NOMO-1 (cell line): Measurements from ENCODE around the gene GNA14.
"Not testable (repeated sequence)": the region's sequence is repeated elsewhere in the genome, so short reads cannot be mapped to it uniquely, and the experiment has no call there.

Experiments used
- DNase-seq, 2 experiments: peaks; one replicate each; lab custom pipeline; 2025; ENCODE audit not compliant: unreplicated experiment in 2 of 2; lab: John Stamatoyannopoulos, UW

The GNA14 gene

GRCh38 chr9:77497322-77498198 is 150.6 kb downstream of the GNA14 start:
- no peak for DNase-seq

- no peak for DNase-seq
Observed at GRCh38 chr9:77495834-77496671, 152.1 kb downstream of the GNA14 start.

GRCh38 chr9:77490279-77490678 is 157.8 kb downstream of the GNA14 start:
- DNase-seq: not testable (repeated sequence)

GRCh38 chr9:77489405-77490163 is 158.5 kb downstream of the GNA14 start:
- DNase-seq: not testable (repeated sequence)

GRCh38 chr9:77488439-77489126 is 159.5 kb downstream of the GNA14 start:
- DNase-seq: no peak

- DNase-seq: no peak
Observed at GRCh38 chr9:77486968-77487367, 161.2 kb downstream of the GNA14 start.

GRCh38 chr9:77486463-77486862 is 161.7 kb downstream of the GNA14 start:
- no peak for DNase-seq

GRCh38 chr9:77475641-77476473 is 172.3 kb downstream of the GNA14 start:
- no peak for DNase-seq

- no peak for DNase-seq
Observed at GRCh38 chr9:77474936-77475335, 173.2 kb downstream of the GNA14 start.

- DNase-seq: no peak
Observed at GRCh38 chr9:77472646-77473045, 175.5 kb downstream of the GNA14 start.

GRCh38 chr9:77471572-77471971 is 176.6 kb downstream of the GNA14 start:
- DNase-seq: no peak

GRCh38 chr9:77469515-77470231 is 178.4 kb downstream of the GNA14 start:
- no peak for DNase-seq

GRCh38 chr9:77464661-77465060 is 183.5 kb downstream of the GNA14 start:
- DNase-seq: no peak

GRCh38 chr9:77463151-77463550 is 185.0 kb downstream of the GNA14 start:
- DNase-seq: no peak

GRCh38 chr9:77462066-77462465 is 186.1 kb downstream of the GNA14 start:
- DNase-seq: no peak

- DNase-seq: no peak
Observed at GRCh38 chr9:77460938-77461337, 187.2 kb downstream of the GNA14 start.

- DNase-seq: peak; percentile 6 to 21
Observed at GRCh38 chr9:77457916-77458592, 190.1 kb downstream of the GNA14 start.

GRCh38 chr9:77456829-77457437 is 191.2 kb downstream of the GNA14 start:
- DNase-seq: peak in 1 of 2 experiments; percentile 52
